OCI-LY1 (cell line): ENCODE data around the gene LONP1.

ENCODE experiments used
- H2AFZ ChIP-seq: fragments of 200-600 bp; sonication (generic), shearing (Covaris generic); 2 replicates; pipeline ENCODE4 v1.6.0; 2014; ENCODE audit warnings: antibody characterized with exemption, mild to moderate bottlenecking, low read length
- H3F3A ChIP-seq: fragments of 200-600 bp; sonication (generic), shearing (Covaris generic); 2 replicates; pipeline ENCODE4 v1.6.0; 2014; ENCODE audit warnings: mild to moderate bottlenecking, antibody characterized with exemption, low read length, moderate library complexity; ENCODE audit not compliant: insufficient read depth
- H3K27ac ChIP-seq: fragments of 200-600 bp; sonication (generic); 2 replicates; pipeline ENCODE4 v1.5.1; 2014; ENCODE audit warnings: low read length, mixed run types, mild to moderate bottlenecking, low read depth; ENCODE audit not compliant: poor library complexity, severe bottlenecking
- H3K27me3 ChIP-seq: fragments of 200-600 bp; sonication (generic); 2 replicates; pipeline ENCODE4 v1.6.0; 2014; ENCODE audit warnings: antibody characterized with exemption, mild to moderate bottlenecking, low read length, moderate library complexity; ENCODE audit not compliant: insufficient read depth
- H3K36me3 ChIP-seq: fragments of 200-600 bp; sonication (generic); 2 replicates; pipeline ENCODE4 v1.6.1; 2014; ENCODE audit warnings: mild to moderate bottlenecking, antibody characterized with exemption, low read length, moderate library complexity, mixed read lengths; ENCODE audit not compliant: insufficient read depth
- H3K4me1 ChIP-seq: fragments of 200-600 bp; sonication (generic); 2 replicates; pipeline ENCODE4 v1.5.1; 2014; ENCODE audit warnings: mild to moderate bottlenecking, low read length, moderate library complexity; ENCODE audit not compliant: insufficient read depth, severe bottlenecking
- H3K4me2 ChIP-seq: fragments of 200-600 bp; sonication (generic), shearing (Covaris generic); 2 replicates; pipeline ENCODE4 v1.6.1; 2014; ENCODE audit warnings: low read length
- H3K4me3 ChIP-seq: fragments of 200-600 bp; sonication (generic); 2 replicates; pipeline ENCODE4 v1.5.1; 2014; ENCODE audit warnings: low read length, low read depth, mild to moderate bottlenecking, mixed read lengths; ENCODE audit not compliant: poor library complexity, severe bottlenecking
- H3K79me2 ChIP-seq: fragments of 200-600 bp; shearing (Covaris generic); 2 replicates; pipeline ENCODE4 v1.6.1; 2016; ENCODE audit warnings: mixed run types, low read length, mixed read lengths; ENCODE audit not compliant: insufficient read depth
- H3K9ac ChIP-seq: fragments of 200-600 bp; sonication (generic), shearing (Covaris generic); 2 replicates; pipeline ENCODE4 v1.6.1; 2014; ENCODE audit warnings: mild to moderate bottlenecking, low read length, mixed read lengths
- H3K9me2 ChIP-seq: fragments of 200-600 bp; sonication (generic), shearing (Covaris generic); 2 replicates; pipeline ENCODE4 v1.6.1; 2014; ENCODE audit warnings: low read depth, mild to moderate bottlenecking, low read length, mixed read lengths
- H3K9me3 ChIP-seq: fragments of 200-600 bp; shearing (Covaris generic); 2 replicates; pipeline ENCODE4 v1.6.1; 2014; ENCODE audit warnings: low read length, mixed read lengths
- H4K20me1 ChIP-seq: fragments of 200-600 bp; sonication (generic), shearing (Covaris generic); 2 replicates; pipeline ENCODE4 v1.6.0; 2016; ENCODE audit warnings: mild to moderate bottlenecking, low read length; ENCODE audit not compliant: insufficient read depth
- EZH2 ChIP-seq: fragments of 200-600 bp; sonication (generic), shearing (Covaris generic); IDR thresholded peaks from 2 replicates; pipeline ENCODE4 v1.8.0; 2017; ENCODE audit warnings: borderline replicate concordance, mixed run types, mild to moderate bottlenecking, antibody characterized with exemption, low read length, moderate library complexity, mixed read lengths
- TF ChIP-seq, protein P1 (sequence below): fragments of 200-600 bp; sonication (generic), shearing (Covaris generic); IDR thresholded peaks from 2 replicates; pipeline ENCODE4 v1.5.1; 2017; ENCODE audit warnings: mild to moderate bottlenecking, antibody characterized with exemption, low read length, moderate library complexity, mixed read lengths

The LONP1 gene

DNA sequence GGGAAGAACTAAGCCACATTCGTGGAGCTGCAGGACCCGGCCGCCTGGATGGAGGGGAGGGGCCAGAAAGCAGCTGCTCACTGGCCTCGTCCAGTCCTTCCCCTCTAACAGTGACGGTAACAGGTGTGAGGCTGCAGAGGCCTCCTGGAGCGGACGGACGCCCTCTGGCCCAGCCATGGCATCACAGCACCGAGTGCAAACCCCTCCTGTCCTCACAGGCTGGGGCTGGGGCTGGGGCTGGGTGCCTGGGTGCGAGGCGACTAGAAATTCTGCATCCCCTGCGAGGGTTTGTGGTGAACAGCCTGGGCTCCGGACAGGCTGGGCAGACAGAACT, 43.2 kb downstream of the LONP1 start:
- H3K9ac ChIP-seq, result no peak overlapping the region
- H3K4me3 ChIP-seq, result no peak overlapping the region
- no peaks in the 10 kb centered on the region for H3K79me2 ChIP-seq
- peaks cover 14% of the 10 kb centered on the region for H3K4me1 ChIP-seq
- H3K27ac ChIP-seq, result no peak overlapping the region
- no peak overlapping the region for H2AFZ ChIP-seq
- H3K9me3 ChIP-seq, result no peaks in the 10 kb centered on the region
- H3F3A ChIP-seq, result no peaks in the 10 kb centered on the region
- H3K27me3 ChIP-seq, result no peaks in the 10 kb centered on the region
- no peak for TF ChIP-seq EZH2
- TF ChIP-seq, protein P1, sequence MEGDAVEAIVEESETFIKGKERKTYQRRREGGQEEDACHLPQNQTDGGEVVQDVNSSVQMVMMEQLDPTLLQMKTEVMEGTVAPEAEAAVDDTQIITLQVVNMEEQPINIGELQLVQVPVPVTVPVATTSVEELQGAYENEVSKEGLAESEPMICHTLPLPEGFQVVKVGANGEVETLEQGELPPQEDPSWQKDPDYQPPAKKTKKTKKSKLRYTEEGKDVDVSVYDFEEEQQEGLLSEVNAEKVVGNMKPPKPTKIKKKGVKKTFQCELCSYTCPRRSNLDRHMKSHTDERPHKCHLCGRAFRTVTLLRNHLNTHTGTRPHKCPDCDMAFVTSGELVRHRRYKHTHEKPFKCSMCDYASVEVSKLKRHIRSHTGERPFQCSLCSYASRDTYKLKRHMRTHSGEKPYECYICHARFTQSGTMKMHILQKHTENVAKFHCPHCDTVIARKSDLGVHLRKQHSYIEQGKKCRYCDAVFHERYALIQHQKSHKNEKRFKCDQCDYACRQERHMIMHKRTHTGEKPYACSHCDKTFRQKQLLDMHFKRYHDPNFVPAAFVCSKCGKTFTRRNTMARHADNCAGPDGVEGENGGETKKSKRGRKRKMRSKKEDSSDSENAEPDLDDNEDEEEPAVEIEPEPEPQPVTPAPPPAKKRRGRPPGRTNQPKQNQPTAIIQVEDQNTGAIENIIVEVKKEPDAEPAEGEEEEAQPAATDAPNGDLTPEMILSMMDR, result no peak
- no peaks in the 10 kb centered on the region for H3K9me2 ChIP-seq
- H3K36me3 ChIP-seq, result peaks cover 19% of the 10 kb centered on the region
- H4K20me1 ChIP-seq, result no peaks in the 10 kb centered on the region
- H3K4me2 ChIP-seq, result no peak overlapping the region

DNA sequence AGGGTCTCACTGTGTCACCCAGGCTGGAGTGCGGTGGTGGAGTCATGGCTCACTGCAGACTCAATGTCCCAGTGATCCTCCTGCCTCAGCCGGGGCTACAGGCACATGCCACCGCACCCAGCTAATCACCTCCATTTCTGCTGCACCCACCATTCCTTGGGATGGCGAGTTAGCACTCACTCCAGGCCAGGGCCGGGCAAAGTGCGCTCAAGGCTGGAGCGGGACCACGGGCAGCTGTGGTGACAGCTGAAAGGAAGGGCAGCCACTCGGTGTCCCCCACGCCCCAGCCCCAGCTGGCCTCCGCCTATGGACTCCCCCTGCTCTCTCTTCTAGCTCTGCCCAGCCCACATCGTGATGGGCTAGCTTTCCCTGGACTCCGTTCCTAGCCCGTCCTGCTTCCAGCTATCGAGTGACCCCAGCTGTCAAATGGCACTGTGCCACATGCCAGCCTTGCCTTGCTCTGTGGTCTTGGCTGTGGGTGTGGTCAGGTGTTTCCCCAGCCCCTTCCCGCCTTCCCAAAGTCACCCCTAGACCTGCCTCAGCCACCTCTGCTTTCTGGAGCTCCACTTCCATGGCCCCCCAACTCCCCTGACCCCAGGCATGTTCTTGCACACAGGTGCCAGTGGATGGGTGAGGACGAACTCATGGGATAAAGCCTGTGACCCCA, 43.7 kb downstream of the LONP1 start:
- H3K27me3 ChIP-seq, result no peaks in the 10 kb centered on the region
- no peaks in the 10 kb centered on the region for H3K79me2 ChIP-seq
- no peaks in the 10 kb centered on the region for H3F3A ChIP-seq
- H4K20me1 ChIP-seq, result no peaks in the 10 kb centered on the region
- no peak overlapping the region for H2AFZ ChIP-seq
- no peak overlapping the region for H3K4me3 ChIP-seq
- H3K36me3 ChIP-seq, result peaks cover 24% of the 10 kb centered on the region
- no peak overlapping the region for H3K4me2 ChIP-seq
- peaks cover 13% of the 10 kb centered on the region for H3K4me1 ChIP-seq
- no peaks in the 10 kb centered on the region for H3K9me3 ChIP-seq
- no peak overlapping the region for H3K9ac ChIP-seq
- TF ChIP-seq EZH2, result no peak
- TF ChIP-seq, protein P1, result no peak
- H3K9me2 ChIP-seq, result no peaks in the 10 kb centered on the region
- no peak overlapping the region for H3K27ac ChIP-seq

DNA sequence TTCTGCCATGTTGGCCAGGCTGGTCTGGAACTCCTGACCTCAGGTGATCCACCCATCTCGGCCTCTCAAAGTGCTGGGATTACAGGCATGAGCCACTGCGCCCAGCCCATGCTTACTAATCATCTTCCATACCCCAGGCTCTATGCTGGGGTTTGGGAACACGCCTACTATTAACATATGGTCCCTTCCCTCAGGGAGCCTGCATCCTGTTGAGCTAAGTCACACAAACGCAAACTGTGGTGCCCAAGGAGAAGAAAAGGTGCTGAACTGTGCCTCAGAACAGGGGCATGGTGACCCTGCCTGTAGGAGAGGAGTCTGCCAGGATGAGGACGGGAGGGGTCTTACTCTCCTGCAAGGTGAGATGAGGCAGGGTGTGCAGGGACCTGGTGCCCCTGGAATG, 45.2 kb downstream of the LONP1 start:
- Histone ChIP-seq H3K9me3 (no peaks in the 10 kb centered on the region), H2AFZ (no peak overlapping the region), H3F3A (no peaks in the 10 kb centered on the region), H3K4me1 (peaks cover 12% of the 10 kb centered on the region), H3K9ac (no peak overlapping the region), H3K36me3 (peaks cover 36% of the 10 kb centered on the region), H3K9me2 (no peaks in the 10 kb centered on the region), H3K4me3 (no peak overlapping the region), H3K27ac (no peak overlapping the region), H4K20me1 (no peaks in the 10 kb centered on the region), H3K27me3 (no peaks in the 10 kb centered on the region), H3K4me2 (no peak overlapping the region), H3K79me2 (no peaks in the 10 kb centered on the region)
- TF ChIP-seq EZH2, result no peak
- TF ChIP-seq, protein P1, result no peak
